DMS153 (cell line): ENCODE results near the gene KLHL36.

Source experiments
- DNase-seq: peaks from one replicate; lab custom pipeline; 2025; lab: John Stamatoyannopoulos, UW

KLHL36 gene

GRCh38 chr16:84643674-84644073 lies 4.6 kb upstream of the KLHL36 start:
- DNase-seq = no peak

- no peak for DNase-seq
Measured at GRCh38 chr16:84648595-84649510, 542 bp downstream of the KLHL36 start.

GRCh38 chr16:84649511-84649861 lies 1.2 kb downstream of the KLHL36 start:
- DNase-seq = no peak

GRCh38 chr16:84650062-84650991 lies 2.0 kb downstream of the KLHL36 start:
- no peak for DNase-seq

GRCh38 chr16:84652566-84652965 lies 4.3 kb downstream of the KLHL36 start:
- no peak for DNase-seq

- DNase-seq = no peak
Measured at GRCh38 chr16:84654238-84654637, 5.9 kb downstream of the KLHL36 start.

GRCh38 chr16:84654998-84655397 lies 6.7 kb downstream of the KLHL36 start:
- DNase-seq = no peak

GRCh38 chr16:84656649-84657048 lies 8.3 kb downstream of the KLHL36 start:
- no peak for DNase-seq

- no peak for DNase-seq
Measured at GRCh38 chr16:84657229-84657837, 9.0 kb downstream of the KLHL36 start.

- DNase-seq = no peak
Measured at GRCh38 chr16:84658690-84659089, 10.4 kb downstream of the KLHL36 start.

GRCh38 chr16:84659656-84660300 lies 11.5 kb downstream of the KLHL36 start:
- no peak for DNase-seq

GRCh38 chr16:84660973-84661372 lies 12.7 kb downstream of the KLHL36 start:
- DNase-seq = no peak

GRCh38 chr16:84661418-84662060 lies 13.2 kb downstream of the KLHL36 start:
- DNase-seq = no peak

- DNase-seq = no peak
Measured at GRCh38 chr16:84662471-84662870, 14.2 kb downstream of the KLHL36 start.

GRCh38 chr16:84663433-84664101 lies 15.3 kb downstream of the KLHL36 start:
- no peak for DNase-seq

GRCh38 chr16:84665359-84665758 lies 17.0 kb downstream of the KLHL36 start:
- no peak for DNase-seq

GRCh38 chr16:84665843-84666242 lies 17.5 kb downstream of the KLHL36 start:
- no peak for DNase-seq

- DNase-seq = no peak
Measured at GRCh38 chr16:84667600-84668309, 19.4 kb downstream of the KLHL36 start.

GRCh38 chr16:84670063-84670462 lies 21.8 kb downstream of the KLHL36 start:
- DNase-seq = no peak
